ENCODE data around the gene PROM1. TPM values are rescaled to one million over a fixed set of nuclear protein-coding genes. Genes with fewer than 3 reads are reported as not detected.

PROM1 gene
- total and polyA plus RNA-seq, 2 experiments from 2014 or later, result 36.6 to 66.6 TPM

DNA sequence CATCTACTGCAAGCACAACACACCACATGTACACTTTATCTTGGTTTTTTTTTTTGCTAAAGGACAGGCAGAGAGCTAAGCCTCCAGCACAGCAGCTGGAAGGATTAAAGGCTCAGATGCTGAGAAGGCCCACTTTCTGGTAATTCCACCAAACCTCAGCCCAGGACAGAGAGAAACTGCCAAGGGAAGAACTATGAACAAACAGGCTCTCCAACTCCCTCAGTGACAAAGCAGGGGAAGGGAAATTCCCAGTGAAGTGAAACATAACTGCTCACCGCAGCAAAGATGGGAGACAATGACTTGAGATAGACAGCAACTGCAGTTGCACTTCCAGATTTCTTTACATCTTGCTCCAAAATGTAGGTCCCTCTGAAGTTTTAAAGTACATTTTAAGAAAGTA is 4.8 kb downstream of the PROM1 start:
- H3K4me2 ChIP-seq, result no peak overlapping the region
- Mint-ChIP-seq H3K4me3 (no peak overlapping the region), H3K36me3 (ENCODE audit: low read depth) (peaks cover 53% of the 10 kb centered on the region), H3K9me3 (no peaks in the 10 kb centered on the region), H3K27ac (no peak overlapping the region), H3K27me3 (ENCODE audit: insufficient read depth, low read depth, poor library complexity) (peaks cover 3% of the 10 kb centered on the region), H3K4me1 (peaks cover 49% of the 10 kb centered on the region)
- no peaks in the 10 kb centered on the region for H3K9me2 ChIP-seq (ENCODE audit: insufficient read depth)
- H3K36me3 ChIP-seq (ENCODE audit: insufficient read depth), result peaks cover 10% of the 10 kb centered on the region
- H3K27me3 ChIP-seq (ENCODE audit: insufficient read depth), result peaks cover 21% of the 10 kb centered on the region
- H2AFZ ChIP-seq, result no peak overlapping the region
- DNase-seq (ENCODE audit: low spot score) (no peak), ATAC-seq (no peak)
- H3K4me3 ChIP-seq, result no peak overlapping the region
- H3F3A ChIP-seq (replicated peaks; ENCODE audit: low read depth), result no peaks in the 10 kb centered on the region; the same call in 1 of the 2 replicates
- H3K79me2 ChIP-seq (replicated peaks; ENCODE audit: insufficient read depth), result peaks cover 65% of the 10 kb centered on the region
- no peak for TF ChIP-seq EZH2phosphoT487 (IDR thresholded peaks at IDR 0.05; ENCODE audit: unreplicated experiment)
- no peak for TF ChIP-seq NANOG (IDR thresholded peaks at IDR 0.05; ENCODE audit: borderline replicate concordance)
- TF ChIP-seq STAT1 (IDR thresholded peaks at IDR 0.05; ENCODE audit: unreplicated experiment), result no peak
- no peak for TF ChIP-seq JUNB (IDR thresholded peaks at IDR 0.05; ENCODE audit: unreplicated experiment)
- TF ChIP-seq CREB1 (CRISPR knock-in tag; IDR thresholded peaks at IDR 0.05; ENCODE audit: low read depth), result no peak
- no peak for TF ChIP-seq ZNF462 (CRISPR knock-in tag; IDR thresholded peaks at IDR 0.05)
- no peak for TF ChIP-seq ZNF331 (CRISPR knock-in tag; IDR thresholded peaks at IDR 0.05; ENCODE audit: low read depth)
- TF ChIP-seq EZH2 (IDR thresholded peaks at IDR 0.05; ENCODE audit: low read depth, unreplicated experiment), result no peak
- TF ChIP-seq REST (IDR thresholded peaks at IDR 0.05; ENCODE audit: unreplicated experiment), result no peak
- TF ChIP-seq POLR2AphosphoS5 (IDR thresholded peaks at IDR 0.05; ENCODE audit: low read depth), result no peak
- H4K20me1 ChIP-seq (replicated peaks; ENCODE audit: insufficient read depth), result 0 out of 2 replicates have a peak, but pooled peaks cover 9% of the 10 kb centered on the region
- peaks cover 25% of the 10 kb centered on the region for H3K4me1 ChIP-seq (ENCODE audit: insufficient read depth)
- H3K27ac ChIP-seq (ENCODE audit: low read depth), result no peak overlapping the region
